ENCODE measurements around the gene CLEC10A.
"Not testable (repeated sequence)": the region's sequence is repeated elsewhere in the genome, so short reads cannot be mapped to it uniquely, and the experiment has no call there.

The CLEC10A gene

DNA sequence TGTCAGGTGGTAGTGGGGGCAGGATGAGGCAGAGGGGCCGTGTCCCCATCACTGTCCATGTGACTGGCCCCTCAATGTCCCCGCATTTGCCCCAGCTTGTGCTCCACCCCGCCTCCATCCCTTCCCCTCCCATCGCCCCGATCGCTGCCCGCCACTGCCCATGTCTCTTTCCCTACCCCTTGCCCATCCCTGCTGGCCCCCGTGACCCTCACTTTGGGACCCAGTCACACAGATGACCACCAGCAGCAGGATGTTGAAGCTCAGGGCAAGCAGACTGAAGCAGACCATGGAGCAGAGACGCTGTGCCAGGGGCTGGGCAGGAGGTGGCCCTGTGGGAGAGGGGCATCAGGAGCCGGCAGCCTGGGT lies 28.5 kb upstream of the CLEC10A start:
- DNase-seq = no peak

DNA sequence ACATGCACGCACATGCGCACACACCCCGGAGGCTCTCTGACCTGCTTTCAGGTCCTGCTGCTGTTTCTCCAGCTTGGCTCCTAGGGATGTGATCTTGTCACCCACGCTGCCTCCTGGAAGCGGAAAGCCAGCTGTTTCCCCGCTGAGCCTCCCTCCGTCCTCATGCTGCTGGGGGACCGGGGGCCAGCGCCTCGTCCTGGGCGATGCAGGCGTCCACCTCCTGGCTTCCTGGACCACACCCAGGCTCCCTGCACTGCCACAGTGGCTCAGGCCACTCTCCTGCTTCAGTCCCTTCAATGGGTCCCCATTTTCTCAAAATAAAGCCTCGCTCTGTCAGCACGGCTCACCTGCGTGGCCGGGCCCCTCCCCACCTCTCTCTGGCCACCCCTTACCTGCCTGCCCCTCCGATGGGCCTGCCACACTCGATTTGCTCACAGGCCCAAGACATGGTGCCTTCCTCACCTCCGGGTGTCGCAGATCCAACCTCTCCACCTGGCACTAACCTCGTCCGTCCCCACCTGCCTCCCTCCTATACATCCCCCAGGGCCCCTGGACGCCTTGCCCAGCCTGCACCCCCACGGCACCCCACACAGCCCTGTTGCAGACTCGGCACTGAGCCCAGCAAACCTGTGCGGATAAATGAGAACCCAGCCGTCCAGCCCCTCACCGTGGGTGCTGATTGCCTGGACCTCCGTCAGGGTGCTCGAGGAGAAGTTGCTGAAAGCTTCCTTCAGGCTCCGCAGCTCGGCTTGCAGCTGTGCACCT lies 27.9 kb upstream of the CLEC10A start:
- no peak for DNase-seq

DNA sequence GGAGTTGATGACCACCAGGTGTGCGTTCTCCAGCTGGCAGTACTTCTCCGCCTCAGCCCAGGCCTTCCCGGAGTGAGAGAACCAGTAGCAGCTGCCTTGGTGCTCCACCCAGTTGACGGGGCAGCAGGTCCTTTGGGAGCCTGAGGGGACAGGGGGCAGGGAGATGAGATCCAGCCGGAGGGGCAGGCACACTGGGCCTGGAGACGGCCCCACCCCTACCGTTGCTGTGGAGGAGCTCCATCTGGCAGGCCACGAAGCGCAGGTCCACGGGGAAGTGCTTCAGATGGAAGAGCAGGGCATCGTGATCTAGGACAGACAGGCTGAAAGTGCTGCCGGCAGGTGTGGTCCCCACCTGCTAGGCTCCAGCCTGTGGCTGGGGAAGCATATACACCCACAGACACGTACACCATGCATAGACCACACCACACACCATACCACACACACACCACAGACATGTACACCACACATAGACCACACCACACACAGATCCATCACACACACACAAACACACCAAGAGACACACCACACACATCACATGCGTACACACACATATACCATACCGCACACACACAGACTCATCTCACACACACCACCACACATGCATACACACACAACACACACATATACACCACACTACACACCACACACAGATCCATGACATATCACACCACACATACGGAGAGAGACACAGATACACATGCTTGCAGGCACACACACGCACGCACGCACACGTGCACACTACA lies 27.1 kb upstream of the CLEC10A start:
- DNase-seq = no peak

DNA sequence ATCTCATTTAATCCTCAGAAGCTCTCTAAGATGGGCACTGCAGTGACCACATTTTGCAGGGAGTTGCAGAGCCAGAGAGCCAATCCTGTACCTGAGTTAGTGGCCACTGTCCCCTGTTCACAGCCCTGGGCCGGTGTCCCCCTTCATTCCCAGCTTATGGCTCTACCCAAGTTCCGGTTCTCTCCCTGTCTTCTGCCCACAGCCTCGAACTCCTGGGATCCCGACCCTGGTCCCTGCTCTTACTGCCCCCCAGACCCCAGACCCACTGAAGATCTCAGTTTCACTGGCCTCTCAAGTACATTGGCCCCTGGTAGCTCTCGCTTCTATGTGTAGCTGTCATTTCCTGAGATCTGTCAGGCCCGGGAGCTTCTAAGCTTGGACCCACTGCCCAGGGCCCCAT lies 22.4 kb upstream of the CLEC10A start:
- no peak for DNase-seq

DNA sequence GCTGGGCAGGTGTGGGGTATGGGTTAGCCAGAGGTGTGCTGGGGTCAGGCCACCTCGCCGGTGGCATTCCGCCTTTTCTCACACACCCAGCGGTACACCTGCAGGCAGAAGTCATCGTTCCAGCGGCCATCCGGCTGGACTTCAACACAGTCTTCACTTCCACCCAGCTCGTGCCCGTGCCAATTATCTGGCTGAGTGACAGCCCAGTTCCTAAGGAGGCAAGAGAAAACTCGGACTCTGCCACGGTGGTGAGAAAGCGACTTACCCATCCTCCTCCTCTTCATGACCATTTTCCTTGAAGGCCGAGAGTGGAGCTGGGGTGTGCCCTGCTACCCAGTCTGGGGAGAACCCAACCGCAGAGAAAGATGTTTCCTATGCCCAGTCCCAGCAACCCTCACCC lies 21.5 kb upstream of the CLEC10A start:
- no peak for DNase-seq

DNA sequence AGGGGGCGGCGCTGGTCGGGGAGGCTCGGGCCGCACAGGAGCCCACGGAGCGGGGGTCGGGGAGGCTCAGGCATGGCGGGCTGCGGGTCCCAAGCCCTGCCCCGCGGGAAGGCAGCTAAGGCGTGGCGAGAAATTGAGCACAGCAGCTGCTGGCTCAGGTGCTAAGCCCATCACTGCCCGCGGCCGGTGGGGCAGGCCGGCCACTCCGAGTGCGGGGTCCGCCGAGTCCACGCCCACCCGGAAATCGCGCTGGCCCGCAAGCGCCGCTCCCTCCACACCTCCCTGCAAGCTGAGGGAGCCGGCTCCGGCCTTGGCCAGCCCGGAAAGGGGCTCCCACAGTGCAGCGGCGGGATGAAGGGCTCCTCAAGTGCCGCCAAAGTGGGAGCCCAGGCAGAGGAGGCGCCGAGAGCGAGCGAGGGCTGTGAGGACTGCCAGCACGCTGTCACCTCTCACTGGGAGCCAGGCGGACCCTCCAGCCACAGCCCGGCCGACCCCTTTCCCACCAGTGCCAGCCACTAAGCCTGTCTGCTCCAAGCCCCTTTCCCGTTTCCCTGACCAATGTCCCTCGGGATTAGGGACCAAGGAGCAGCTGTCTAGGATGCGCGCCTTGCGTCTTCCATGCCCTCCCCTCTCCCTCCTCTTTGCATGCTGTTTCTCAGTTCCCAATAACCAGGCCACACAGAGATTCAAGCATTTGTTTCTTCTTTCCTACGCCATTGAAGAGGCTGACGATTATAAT lies 20.8 kb upstream of the CLEC10A start:
- not testable (repeated sequence) for DNase-seq

DNA sequence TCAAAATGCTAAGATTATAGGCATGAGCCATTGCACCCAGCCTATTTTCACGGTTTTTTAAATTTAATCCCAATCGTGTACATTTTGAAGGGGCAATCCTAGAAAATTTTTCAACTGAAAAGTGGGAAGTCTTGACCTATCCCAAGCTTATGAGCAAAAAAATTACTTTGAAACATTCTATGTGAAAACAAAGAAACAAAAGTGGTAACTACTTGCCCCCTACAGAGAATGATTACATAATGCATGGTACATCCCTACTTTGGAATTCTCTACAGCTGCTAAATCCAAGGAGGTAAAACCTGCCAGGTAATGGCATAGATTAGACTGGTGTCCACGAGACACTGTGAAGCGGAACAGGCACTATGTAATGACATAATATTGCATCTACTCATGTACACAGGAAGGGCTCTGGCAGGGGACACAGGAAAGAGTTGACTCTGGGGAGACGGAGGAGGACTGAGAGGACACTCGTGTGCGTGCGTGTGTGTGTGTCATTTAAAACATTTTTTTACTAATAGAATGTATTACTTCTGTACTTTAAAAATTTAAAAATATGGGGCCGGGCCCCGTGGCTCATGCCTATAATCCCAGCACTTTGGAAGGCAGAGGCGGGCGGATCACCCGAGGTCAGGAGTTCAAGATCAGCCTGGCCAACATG lies 18.9 kb upstream of the CLEC10A start:
- DNase-seq = peak; percentile 19 to 33

DNA sequence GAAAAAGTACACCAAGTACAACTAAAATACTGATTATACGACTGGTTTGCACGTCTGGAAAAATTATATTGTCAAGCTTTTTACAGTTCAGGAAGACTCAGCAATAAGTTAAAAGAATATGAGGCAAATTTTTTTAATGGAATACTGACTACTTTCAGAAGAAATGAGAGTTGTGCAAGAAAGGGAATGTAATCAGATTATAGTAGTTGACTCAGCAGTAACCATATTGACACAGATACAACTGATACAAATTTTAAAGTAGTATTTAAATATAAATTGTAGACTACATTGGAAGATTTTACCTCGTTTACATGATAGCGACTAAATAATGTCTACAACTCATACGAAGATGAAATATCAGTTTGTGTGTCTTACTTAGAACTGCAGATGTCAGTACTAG lies 17.9 kb upstream of the CLEC10A start:
- no peak for DNase-seq

DNA sequence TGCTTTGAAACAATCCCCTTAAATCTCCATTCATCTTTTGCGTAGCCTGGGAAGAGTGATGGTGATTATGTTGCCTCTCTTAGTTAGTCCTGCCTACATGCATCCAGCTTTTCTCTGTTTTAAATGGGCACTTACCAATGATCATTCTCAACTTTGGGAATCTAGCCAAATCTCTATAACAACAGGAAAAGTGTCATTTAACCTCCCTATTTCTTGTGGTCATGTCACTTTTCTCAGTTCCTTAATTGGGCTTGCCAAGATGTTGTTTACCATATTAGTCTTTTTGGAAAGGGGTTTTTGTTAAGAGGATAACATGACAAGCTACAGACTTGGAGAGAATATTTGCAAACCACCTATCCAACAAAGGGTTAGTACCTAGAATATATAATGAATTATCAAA lies 15.6 kb upstream of the CLEC10A start:
- DNase-seq = peak; percentile 48 to 67

DNA sequence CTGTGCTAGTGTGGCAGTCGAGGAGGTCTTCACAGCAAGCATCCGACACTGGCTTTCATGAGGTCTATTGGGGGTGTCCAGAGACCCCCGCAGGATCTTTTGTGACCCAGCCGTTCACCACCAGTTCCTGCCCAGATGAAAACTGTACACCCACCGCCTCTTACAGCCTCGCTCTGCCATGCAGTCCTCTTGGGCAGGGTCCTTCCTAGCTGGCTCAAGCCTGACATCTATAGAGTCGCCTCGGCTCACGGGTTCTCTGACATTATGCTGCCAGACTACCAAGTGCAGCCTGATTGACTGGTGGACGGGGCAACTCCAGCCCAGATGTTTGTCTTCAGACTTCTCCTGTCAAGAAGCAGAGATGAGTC lies 14.6 kb upstream of the CLEC10A start:
- no peak for DNase-seq

DNA sequence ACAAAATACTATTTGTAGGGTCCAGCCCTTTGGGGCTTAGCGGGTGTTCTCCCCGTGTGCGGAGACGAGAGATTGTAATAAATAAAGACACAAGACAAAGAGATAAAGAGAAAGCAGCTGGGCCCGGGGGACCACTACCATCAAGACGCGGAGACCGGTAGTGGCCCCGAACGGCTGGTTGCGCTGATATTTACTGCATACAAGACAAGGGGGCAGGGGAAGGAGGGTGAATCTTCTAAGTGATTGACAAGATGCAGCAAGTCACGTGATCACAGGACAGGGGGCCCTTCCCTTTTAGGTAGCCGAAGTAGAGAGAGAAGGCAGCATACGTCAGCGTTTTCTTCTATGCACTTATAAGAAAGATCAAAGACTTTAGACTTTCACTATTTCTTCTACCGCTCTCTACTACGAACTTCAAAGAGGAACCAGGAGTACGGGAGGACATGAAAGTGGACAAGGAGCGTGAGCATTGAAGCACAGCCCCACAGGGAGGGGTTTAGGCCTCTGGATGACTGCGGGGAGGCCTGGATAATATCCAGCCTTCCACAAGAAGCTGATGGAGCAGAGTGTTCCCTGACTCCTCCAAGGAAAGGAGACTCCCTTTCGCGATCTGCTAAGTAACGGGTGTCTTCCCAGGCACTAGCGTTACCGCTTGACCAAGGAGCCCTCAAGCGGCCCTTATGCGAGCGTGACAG lies 11.4 kb upstream of the CLEC10A start:
- not testable (repeated sequence) for DNase-seq

DNA sequence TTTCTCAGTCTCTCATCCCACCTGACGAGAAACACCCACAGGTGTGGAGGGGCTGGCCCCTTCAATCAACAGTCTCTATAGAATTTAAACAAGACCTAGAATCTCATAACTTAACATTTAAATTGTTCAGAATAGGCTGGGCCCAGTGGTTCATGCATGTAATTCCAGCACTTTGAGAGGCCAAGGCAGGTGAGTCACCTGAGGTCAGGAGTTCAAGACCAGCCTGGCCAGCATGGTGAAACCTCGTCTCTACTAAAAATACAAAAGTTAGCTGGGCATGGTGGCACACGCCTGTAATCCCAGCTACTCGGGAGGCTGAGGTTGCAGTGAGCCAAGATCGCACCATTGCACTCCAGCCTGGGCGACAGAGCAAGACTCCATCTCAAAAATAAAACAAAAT lies 9.5 kb upstream of the CLEC10A start:
- not testable (repeated sequence) for DNase-seq

DNA sequence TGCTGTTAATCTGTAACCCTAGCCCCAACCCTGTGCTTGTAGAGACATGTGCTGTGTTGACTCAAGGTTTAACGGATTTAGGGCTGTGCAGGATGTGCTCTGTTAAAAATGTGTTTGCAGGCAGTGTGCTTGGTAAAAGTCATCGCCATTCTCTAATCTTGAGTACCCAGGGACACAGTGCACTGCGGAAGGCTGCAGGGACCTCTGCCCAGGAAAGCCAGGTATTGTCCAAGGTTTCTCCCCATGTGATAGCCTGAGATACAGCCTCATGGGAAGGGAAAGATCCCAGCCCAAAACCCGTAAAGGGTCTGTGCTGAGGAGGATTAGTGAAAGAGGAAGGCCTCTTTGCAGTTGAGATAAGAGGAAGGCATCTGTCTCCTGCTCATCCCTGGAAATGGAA lies 8.4 kb upstream of the CLEC10A start:
- DNase-seq = not testable (repeated sequence)

DNA sequence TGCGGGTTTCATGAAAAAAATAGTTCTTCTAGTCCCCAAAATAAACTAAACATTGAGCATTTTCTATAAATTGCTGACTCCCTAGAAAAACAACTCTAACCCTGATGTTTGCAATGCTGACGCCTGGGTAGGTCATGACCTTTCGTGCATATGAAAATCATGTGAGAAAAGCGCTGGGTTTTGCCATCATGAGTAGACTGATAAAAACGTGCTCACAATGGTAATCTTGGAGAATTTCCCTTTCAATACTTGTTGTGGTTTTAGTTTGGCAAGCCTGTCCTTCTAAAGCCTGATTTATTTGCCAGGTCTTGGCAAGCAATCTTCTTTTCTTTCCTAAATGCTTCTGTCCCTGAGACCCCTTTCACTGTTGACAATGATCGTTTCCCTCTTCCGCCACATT lies 4.0 kb upstream of the CLEC10A start:
- peak; percentile 31 to 47 for DNase-seq

DNA sequence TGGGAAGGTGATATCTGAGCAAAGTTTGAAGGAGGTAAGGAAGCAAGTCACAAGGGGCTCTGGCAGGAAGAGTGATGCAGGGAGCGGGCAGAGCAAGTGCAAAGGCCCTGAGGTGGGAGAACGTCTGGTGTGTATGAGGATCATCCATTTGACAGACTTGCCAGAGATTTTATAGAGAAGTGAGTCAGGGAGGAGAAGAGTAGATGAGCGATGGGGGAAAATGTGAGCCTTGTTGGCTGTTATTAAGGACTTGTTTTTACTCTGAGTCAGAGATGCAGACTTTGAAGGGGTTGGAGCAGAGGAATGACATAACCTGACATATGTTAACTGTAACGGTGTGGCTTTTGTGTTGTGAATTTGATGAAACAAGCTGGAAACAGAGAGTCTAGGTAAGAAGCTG lies 3.5 kb upstream of the CLEC10A start:
- DNase-seq = no peak

DNA sequence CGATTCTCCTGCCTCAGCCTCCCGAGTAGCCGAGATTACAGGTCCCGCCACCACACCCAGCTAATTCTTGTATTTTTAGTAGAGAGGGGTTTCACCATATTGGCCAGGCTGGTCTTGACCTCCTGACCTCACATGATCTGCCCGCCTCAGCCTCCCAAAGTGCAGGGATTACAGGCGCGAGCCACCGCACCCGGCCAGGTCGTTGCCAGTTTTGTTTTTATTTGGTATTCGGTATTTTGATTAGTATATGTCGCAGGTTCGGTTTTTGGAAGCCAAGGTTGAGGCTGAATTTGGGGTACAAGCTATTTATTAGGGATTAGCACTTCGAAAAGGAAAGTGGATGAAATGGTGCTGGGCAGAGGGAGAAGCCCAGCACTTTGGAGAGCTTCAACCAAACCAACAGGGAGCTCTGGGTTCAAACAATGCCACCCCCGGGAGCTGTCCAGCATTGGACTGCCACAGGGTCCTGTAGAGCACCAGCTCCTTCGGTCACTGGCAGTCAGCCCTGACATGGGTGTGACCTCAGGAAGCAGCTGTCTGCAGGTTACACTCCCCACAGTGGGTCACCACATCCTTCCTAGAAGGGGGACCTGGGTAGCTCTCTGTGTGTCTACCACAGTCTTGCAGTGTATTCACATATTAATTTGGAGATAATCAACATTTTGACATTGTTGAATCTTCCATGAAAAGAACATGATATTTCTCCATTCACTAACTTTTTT lies 1.5 kb upstream of the CLEC10A start:
- DNase-seq = no peak

DNA sequence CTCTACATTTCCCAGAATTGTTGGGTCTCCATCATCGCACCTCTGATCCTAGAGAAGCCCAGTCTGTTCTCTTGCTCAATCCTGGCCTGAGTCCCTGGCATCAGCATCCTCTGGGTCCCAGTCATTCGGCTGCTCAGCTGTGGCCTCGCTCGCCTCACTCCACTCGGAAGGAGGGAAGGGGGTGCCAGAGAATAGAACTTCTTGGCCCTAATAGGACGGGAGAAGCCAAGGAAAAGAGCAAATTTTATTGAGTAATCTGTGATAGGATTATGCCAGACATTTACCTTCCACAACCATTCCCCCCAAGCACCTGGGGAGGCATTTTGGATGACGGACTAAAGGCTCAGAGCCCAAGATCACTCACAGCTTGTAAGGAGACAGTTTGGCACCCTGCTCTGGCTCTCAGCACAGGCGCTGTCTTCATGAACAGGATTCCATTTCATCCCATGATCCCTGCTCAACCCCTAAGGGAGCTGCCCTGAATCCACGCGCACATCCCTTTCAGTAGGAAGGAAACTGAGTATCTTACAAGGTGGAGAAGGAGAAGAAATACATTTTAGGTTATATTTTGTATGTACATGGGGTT lies 498 bp upstream of the CLEC10A start:
- DNase-seq = no peak

DNA sequence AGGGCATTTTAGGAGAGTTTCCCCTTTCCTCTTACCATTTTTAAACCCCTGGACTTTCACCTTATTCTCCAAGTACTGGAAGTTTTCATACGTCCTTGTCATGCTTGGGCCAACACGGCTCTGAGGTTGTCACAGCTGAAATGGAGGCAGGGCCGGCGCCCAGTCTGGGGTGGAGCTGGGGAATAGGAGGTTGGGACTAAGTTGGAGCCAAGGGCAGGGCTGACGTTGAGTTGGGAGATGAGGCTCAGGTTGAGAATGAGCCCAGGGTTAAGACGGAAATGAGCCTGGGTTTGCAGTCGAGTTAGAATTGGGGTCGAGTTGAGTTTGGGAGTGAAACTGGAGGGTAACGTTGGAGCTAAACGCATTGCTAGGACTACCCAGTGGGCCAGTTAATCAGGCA lies 1.3 kb downstream of the CLEC10A start:
- DNase-seq = no peak

DNA sequence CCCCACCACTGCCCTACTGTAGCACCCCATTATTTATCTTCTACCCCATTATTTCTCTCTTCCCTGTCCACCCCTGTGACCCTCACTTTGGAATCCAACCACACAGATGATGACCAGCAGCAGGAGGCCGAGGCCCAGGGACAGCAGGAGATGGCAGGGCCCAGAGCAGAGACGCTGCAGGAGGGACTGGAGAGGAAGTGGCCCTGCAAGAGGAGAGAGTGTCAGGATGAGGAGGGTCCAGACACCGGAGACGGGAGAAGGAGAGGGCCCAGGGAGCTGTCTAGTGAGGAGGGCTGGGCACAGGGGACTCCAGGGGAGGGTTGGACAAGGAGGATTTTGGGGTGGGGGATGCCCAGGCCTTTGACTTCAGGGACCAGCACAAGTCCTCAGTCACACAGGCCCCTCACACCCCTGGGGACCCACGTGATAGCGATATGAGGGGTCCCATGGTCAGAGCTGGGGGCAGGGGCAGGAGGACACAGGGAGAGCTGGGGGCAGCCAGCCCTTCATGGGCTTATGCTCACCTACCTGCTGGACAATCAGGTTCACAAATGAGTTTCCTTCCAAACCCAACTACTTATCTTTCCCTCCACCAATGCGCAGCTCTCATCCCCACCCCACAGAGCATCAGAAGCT lies 2.0 kb downstream of the CLEC10A start:
- no peak for DNase-seq

DNA sequence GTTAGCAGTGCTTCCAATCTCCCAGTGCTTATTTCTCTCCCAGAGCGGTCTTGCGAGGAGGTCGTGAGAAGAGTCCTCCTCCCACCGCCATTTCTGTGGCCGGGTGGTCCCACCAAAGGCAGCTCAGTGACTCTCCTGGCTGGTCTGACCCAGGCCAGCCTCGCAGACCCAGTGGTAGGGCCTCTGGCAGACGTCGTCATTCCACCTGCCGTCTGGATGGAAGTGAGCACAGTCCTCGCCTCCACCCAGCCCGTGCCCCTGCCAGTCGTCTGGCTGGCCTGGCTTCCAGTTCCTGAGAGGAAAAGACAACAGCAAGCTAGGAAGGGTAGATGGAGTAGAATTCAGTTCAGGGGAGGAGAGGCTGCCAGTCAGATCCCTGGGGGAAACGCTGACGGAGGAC lies 5.1 kb downstream of the CLEC10A start:
- no peak for DNase-seq

DNA sequence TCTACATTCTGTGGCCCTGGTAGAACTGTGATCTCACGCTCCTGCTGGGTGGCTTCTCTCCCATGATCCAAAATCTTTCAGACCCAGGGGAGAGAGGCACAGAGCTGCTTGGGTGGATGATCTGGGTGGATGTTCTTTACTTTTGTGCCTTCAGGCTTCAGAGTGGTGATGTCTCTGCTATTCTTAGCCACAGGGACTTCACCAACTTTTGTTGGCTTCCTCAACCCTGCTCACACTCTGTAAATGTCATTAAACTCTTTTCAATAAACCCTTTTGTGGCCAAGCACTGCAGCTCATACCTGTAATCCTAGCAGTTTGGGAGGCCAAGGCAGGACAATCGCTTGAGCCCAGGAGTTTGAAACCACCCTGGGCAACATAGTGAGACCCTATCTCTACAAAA lies 7.6 kb downstream of the CLEC10A start:
- DNase-seq = no peak
